ENCODE results near the gene TSPAN9. TPM values are rescaled to one million over a fixed set of nuclear protein-coding genes. Genes with fewer than 3 reads are reported as not detected.

TSPAN9 gene
- polyA plus RNA-seq, 3 donors = 0.15 to 0.34 (median 0.25) TPM

DNA sequence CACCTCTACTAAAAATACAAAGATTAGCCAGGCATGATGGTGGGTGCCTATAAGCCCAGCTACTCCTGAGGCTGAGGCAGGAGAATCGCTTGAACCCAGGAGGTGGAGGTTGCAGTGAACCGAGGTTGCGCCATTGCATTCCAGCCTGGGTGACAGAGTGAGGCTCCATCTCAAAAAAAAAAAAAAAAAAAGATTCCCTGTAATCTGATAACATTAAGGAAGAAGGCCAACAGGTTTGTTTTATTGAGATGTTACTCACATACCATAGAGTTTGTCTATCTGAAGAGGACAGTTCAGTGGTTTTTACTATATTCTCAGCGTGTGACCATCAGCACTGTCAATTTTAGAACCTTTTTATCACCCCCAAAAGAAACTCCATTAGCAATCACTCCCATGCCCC is 37.5 kb downstream of the TSPAN9 start:
- Mint-ChIP-seq H3K4me1 (no peaks in the 10 kb centered on the region), H3K4me3 (no peak overlapping the region), H3K9me3 (peaks cover 0 to 2% (median 0%) of the 10 kb centered on the region in 7 donors), H3K36me3 (no peaks in the 10 kb centered on the region), H3K27ac (no peak overlapping the region), H3K27me3 (ENCODE audit: low read depth in 3 of 3) (peaks cover 38 to 79% (median 60%) of the 10 kb centered on the region in 3 donors)
- Histone ChIP-seq H3K27ac (ENCODE audit: low read depth in 1 of 2, low read length in 2 of 2) (no peak overlapping the region), H3K9ac (ENCODE audit: insufficient read depth, low read length, poor library complexity, severe bottlenecking) (no peak overlapping the region), H4K20me1 (ENCODE audit: insufficient read depth, low read length) (no peaks in the 10 kb centered on the region), H3K9me3 (replicated peaks in 1 of 2; ENCODE audit: control insufficient read depth in 1 of 2, insufficient read depth in 1 of 2, low read length in 2 of 2) (no peaks in the 10 kb centered on the region), H3K4me2 (replicated peaks; ENCODE audit: extremely low read depth, low read length, poor library complexity, severe bottlenecking) (no peak overlapping the region), H3K4me3 (replicated peaks in 1 of 3; ENCODE audit: low read depth in 2 of 3, low read length in 3 of 3) (no peak overlapping the region), H3K36me3 (replicated peaks in 1 of 2; ENCODE audit: control insufficient read depth in 1 of 2, insufficient read depth in 2 of 2, low read length in 2 of 2) (no peaks in the 10 kb centered on the region), H3K4me1 (ENCODE audit: control insufficient read depth in 1 of 2, insufficient read depth in 2 of 2, low read length in 2 of 2) (no peaks in the 10 kb centered on the region), H2AFZ (ENCODE audit: insufficient read depth, low read depth, low read length, poor library complexity, severe bottlenecking) (no peak overlapping the region), H3K79me2 (ENCODE audit: insufficient read depth, low read length) (no peaks in the 10 kb centered on the region), H3K27me3 (ENCODE audit: control insufficient read depth in 2 of 2, insufficient read depth in 2 of 2, low read length in 2 of 2) (peaks cover 20 to 51% of the 10 kb centered on the region in 2 donors)
- intact Hi-C loops (cut with micrococcal nuclease) = no loop called here
- no peak for DNase-seq
- TF ChIP-seq, protein P1, sequence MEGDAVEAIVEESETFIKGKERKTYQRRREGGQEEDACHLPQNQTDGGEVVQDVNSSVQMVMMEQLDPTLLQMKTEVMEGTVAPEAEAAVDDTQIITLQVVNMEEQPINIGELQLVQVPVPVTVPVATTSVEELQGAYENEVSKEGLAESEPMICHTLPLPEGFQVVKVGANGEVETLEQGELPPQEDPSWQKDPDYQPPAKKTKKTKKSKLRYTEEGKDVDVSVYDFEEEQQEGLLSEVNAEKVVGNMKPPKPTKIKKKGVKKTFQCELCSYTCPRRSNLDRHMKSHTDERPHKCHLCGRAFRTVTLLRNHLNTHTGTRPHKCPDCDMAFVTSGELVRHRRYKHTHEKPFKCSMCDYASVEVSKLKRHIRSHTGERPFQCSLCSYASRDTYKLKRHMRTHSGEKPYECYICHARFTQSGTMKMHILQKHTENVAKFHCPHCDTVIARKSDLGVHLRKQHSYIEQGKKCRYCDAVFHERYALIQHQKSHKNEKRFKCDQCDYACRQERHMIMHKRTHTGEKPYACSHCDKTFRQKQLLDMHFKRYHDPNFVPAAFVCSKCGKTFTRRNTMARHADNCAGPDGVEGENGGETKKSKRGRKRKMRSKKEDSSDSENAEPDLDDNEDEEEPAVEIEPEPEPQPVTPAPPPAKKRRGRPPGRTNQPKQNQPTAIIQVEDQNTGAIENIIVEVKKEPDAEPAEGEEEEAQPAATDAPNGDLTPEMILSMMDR (IDR thresholded peaks at IDR 0.05) = no peak
- 100% methylated on average over 1 of the region's 4 CpGs for WGBS (ENCODE audit: insufficient coverage)

DNA sequence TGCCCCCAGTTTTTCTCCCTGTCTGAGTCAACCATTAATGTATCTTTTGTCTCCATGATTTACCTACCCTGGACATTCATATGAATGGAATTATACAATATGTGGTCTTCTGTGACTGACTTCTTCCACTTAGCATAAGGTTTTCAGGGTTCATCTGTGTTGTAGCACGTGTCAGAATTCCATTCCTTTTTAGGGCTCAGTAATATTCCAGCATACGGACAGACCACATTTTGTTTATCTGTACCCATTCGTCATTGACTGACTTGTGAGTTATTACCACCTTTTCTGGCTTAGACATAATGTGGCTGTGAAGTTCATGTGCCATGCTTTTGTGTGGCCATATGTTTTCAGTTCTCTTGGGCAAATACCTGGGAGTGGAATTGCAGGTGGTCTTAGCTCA is 37.9 kb downstream of the TSPAN9 start:
- H3K27me3 ChIP-seq (ENCODE audit: control insufficient read depth in 2 of 2, insufficient read depth in 2 of 2, low read length in 2 of 2) = peaks cover 20 to 56% of the 10 kb centered on the region in 2 donors
- H2AFZ ChIP-seq (ENCODE audit: insufficient read depth, low read depth, low read length, poor library complexity, severe bottlenecking) = no peak overlapping the region
- no peaks in the 10 kb centered on the region for H3K4me1 ChIP-seq (ENCODE audit: control insufficient read depth in 1 of 2, insufficient read depth in 2 of 2, low read length in 2 of 2)
- intact Hi-C loops (cut with micrococcal nuclease) = no loop called here
- WGBS (ENCODE audit: insufficient coverage) = 94% methylated on average over 3 of the region's 3 CpGs
- H3K36me3 Mint-ChIP-seq = no peaks in the 10 kb centered on the region
- TF ChIP-seq, protein P1 (IDR thresholded peaks at IDR 0.05) = no peak
- H3K27ac ChIP-seq (ENCODE audit: low read depth in 1 of 2, low read length in 2 of 2) = no peak overlapping the region
- no peak overlapping the region for H3K27ac Mint-ChIP-seq
- H3K4me3 Mint-ChIP-seq = no peak overlapping the region
- DNase-seq = no peak
- no peaks in the 10 kb centered on the region for H3K36me3 ChIP-seq (replicated peaks in 1 of 2; ENCODE audit: control insufficient read depth in 1 of 2, insufficient read depth in 2 of 2, low read length in 2 of 2)
- H3K4me2 ChIP-seq (replicated peaks; ENCODE audit: extremely low read depth, low read length, poor library complexity, severe bottlenecking) = no peak overlapping the region
- H3K4me3 ChIP-seq (replicated peaks in 1 of 3; ENCODE audit: low read depth in 2 of 3, low read length in 3 of 3) = no peak overlapping the region
- no peaks in the 10 kb centered on the region for H3K9me3 ChIP-seq (replicated peaks in 1 of 2; ENCODE audit: control insufficient read depth in 1 of 2, insufficient read depth in 1 of 2, low read length in 2 of 2)
- no peaks in the 10 kb centered on the region for H3K79me2 ChIP-seq (ENCODE audit: insufficient read depth, low read length)
- peaks cover 0 to 2% (median 0%) of the 10 kb centered on the region in 7 donors for H3K9me3 Mint-ChIP-seq
- H4K20me1 ChIP-seq (ENCODE audit: insufficient read depth, low read length) = no peaks in the 10 kb centered on the region
- H3K4me1 Mint-ChIP-seq = no peaks in the 10 kb centered on the region
- no peak overlapping the region for H3K9ac ChIP-seq (ENCODE audit: insufficient read depth, low read length, poor library complexity, severe bottlenecking)
- H3K27me3 Mint-ChIP-seq (ENCODE audit: low read depth in 3 of 3) = peaks cover 39 to 79% (median 60%) of the 10 kb centered on the region in 3 donors
